GM13977 (cell line): Measurements from ENCODE around the gene CREB1.

Source experiments
- DNase-seq: peaks from one replicate; pipeline ENCODE4 v3.0.0; 2012; ENCODE audit warnings: low spot score
- in situ Hi-C: fragments of 300-500 bp; cut with MboI; formaldehyde crosslinking; loops from one replicate; pipeline ENCODE4 v1.12.0; 2022; ENCODE audit warnings: low sequenced_read_pairs, low pct_unique_long_range_greater_than_20kb, mixed read lengths, inconsistent platforms; ENCODE audit not compliant: unreplicated experiment
- TF ChIP-seq, protein P1 (sequence below): IDR thresholded peaks from 2 replicates; pipeline ENCODE4 v1.5.1; 2012; ENCODE audit warnings: mild to moderate bottlenecking, control low read depth; ENCODE audit not compliant: insufficient read depth; ENCODE audit errors: extremely low read depth, missing control alignments

Gene CREB1

DNA sequence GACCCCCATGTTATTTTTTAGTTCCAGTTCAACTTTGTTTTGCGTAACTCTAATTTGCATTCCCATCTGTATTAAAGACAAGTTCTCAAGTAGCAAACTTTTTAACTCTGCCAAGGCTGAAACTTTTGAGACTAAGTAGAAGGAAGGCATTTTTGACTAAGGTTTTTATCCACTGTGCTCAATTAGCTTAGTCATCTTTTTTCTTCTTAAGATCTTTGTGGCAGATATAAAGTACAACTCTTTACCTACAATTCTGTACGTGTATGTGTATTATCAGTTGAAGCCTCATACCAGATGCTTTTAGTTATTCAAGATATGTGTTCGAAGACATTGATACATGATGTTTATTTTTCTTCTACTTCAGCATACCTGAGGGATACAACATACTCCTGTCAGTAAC is 41.6 kb downstream of the CREB1 start:
- TF ChIP-seq, protein P1, sequence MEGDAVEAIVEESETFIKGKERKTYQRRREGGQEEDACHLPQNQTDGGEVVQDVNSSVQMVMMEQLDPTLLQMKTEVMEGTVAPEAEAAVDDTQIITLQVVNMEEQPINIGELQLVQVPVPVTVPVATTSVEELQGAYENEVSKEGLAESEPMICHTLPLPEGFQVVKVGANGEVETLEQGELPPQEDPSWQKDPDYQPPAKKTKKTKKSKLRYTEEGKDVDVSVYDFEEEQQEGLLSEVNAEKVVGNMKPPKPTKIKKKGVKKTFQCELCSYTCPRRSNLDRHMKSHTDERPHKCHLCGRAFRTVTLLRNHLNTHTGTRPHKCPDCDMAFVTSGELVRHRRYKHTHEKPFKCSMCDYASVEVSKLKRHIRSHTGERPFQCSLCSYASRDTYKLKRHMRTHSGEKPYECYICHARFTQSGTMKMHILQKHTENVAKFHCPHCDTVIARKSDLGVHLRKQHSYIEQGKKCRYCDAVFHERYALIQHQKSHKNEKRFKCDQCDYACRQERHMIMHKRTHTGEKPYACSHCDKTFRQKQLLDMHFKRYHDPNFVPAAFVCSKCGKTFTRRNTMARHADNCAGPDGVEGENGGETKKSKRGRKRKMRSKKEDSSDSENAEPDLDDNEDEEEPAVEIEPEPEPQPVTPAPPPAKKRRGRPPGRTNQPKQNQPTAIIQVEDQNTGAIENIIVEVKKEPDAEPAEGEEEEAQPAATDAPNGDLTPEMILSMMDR, result no peak
- DNase-seq, result no peak
- in situ Hi-C loops, result no loop called here

DNA sequence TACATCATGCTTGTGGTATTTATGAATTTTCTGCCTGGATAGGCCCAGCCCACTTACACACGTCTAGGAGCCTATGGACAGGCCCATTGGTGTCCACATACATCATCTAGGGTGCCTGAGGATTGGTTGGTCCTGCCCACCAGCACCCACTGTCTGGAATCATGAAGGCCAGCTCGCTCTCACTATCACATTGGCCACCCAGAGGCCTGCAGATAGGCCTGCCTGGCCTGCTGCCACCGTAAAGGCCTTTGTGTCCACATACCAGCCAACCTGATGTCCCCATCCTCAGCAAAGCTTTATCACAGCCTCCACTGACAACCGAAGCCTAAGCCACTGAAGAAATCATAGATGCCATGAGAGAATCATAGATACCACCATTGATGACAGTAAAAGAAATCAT is 55.2 kb downstream of the CREB1 start:
- in situ Hi-C loops, result no loop called here
- no peak for DNase-seq
- TF ChIP-seq, protein P1, result no peak

DNA sequence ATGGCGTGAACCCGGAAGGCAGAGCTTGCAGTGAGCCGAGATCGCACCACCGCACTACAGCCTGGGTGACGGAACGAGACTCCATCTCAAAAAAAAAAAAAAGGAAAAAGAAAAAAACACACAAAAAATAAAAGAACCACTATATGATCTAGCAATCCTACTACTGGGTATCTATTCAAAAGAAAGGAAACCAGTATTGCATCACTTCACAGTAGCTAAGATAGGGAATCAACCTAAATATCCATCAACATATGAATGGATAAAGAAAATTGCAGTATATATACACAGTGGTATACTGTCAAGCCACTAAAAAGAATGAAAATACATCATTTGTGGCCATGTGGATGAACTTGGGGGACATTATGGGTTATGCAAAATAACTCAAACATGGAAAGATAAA is 57.5 kb downstream of the CREB1 start:
- no peak for DNase-seq
- TF ChIP-seq, protein P1, result no peak
- in situ Hi-C loops, result no loop called here

- TF ChIP-seq, protein P1, result no peak
- in situ Hi-C loops, result no loop called here
- no peak for DNase-seq
Observed at GRCh38 chr2:207589143-207589542, 59.4 kb downstream of the CREB1 start.

DNA sequence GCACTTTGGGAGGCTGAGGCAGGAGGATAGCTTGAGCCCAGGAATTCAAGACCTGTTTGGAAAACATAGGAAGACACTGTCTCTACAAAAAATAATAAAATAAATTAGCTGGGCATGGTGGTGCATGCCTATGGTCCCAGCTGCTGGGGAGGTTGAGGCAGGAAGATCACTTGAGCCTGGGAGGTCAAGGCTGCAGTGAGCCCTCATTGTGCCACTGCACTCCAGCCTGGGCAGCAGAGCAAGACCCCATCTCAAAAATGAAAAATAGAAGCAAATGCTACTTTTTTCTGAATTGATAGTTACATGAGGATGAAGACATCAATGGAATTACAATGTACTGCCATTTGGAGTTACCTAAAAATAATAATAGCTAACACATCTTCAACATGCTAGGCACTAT is 63.5 kb downstream of the CREB1 start:
- no peak for DNase-seq
- TF ChIP-seq, protein P1, result no peak
- in situ Hi-C loops, result loop anchor here (5.0 kb wide), 1 partner anchor 56 kb away; no protein-coding TSS in a partner anchor

- no peak for DNase-seq
- TF ChIP-seq, protein P1, result no peak
- in situ Hi-C loops, result loop anchor here (5.0 kb wide), 1 partner anchor 57 kb away; no protein-coding TSS in a partner anchor
Observed at GRCh38 chr2:207594264-207594663, 64.5 kb downstream of the CREB1 start.

- DNase-seq, result no peak
- in situ Hi-C loops, result loop anchor here (5.0 kb wide), 1 partner anchor 57 kb away; no protein-coding TSS in a partner anchor
- TF ChIP-seq, protein P1, result no peak
Observed at GRCh38 chr2:207594731-207595130, 65.0 kb downstream of the CREB1 start.
